Mucosa of descending colon (tissue), 3 donors: Measurements from ENCODE around the gene TTBK1. TPM values are rescaled to one million over a fixed set of nuclear protein-coding genes. Genes with fewer than 3 reads are reported as not detected.

ENCODE experiments used
- ATAC-seq: fragments of 200-7000 bp; cut with Tn5 transposase; one replicate; pipeline ENCODE4 v1.9.1; 2020; ENCODE audit warnings: mild to moderate bottlenecking, moderate library complexity
- DNase-seq, 3 donors: peaks; one replicate each; pipeline ENCODE4 v3.0.0-alpha.2; 2020
- H3K36me3 ChIP-seq: fragments of 200-600 bp; one replicate; pipeline ENCODE4 v1.8.0; 2021; ENCODE audit warnings: low read depth, mild to moderate bottlenecking
- H3K4me1 ChIP-seq: fragments of 200-600 bp; one replicate; pipeline ENCODE4 v1.8.0; 2021; ENCODE audit warnings: low read depth, mild to moderate bottlenecking
- H3K4me3 ChIP-seq: fragments of 200-600 bp; one replicate; pipeline ENCODE4 v1.8.0; 2021; ENCODE audit warnings: mild to moderate bottlenecking
- H3K9me3 ChIP-seq: fragments of 200-600 bp; one replicate; pipeline ENCODE4 v1.8.0; 2021; ENCODE audit warnings: mild to moderate bottlenecking
- intact Hi-C, 2 donors: fragments of 100-400 bp; cut with DNase I in 1 of 2; cut with micrococcal nuclease in 1 of 2; formaldehyde crosslinking; loops; one replicate each; pipeline versions ENCODE4 v1.11.0 to v1.11.1; 2022; cut with DNase I, micrococcal nuclease
- total RNA-seq, 3 donors: library from RNA; stranded (reverse); fragmentation: NEBNext Ultra II Directional in 2 of 3; extraction: Animal tissue kit (Norgen Biotek cat#: 25700) in 2 of 3; gene quantifications; one replicate each; pipeline versions ENCODE4 v1.2.1 to v1.2.4, GENCODE V29; 2021 to 2023
- TF ChIP-seq, protein P1 (sequence below): fragments of 200-600 bp; IDR thresholded peaks from one replicate; pipeline ENCODE4 v1.8.0; 2022; ENCODE audit warnings: antibody characterized with exemption, mild to moderate bottlenecking
- donor health status: DM: no; HTN: no; CAD: no; lungs with moderate emphysema.
- donor health status: DM: no; HTN: no; CAD: no.
- donor health status: DM: no; HTN: yes; CAD: no.

Gene TTBK1
- total RNA-seq, 3 donors from 2014 or later, result 0.24 to 0.95 (median 0.93) TPM

GRCh38 chr6:43256670-43257366 lies 13.5 kb downstream of the TTBK1 start:
- TF ChIP-seq, protein P1, sequence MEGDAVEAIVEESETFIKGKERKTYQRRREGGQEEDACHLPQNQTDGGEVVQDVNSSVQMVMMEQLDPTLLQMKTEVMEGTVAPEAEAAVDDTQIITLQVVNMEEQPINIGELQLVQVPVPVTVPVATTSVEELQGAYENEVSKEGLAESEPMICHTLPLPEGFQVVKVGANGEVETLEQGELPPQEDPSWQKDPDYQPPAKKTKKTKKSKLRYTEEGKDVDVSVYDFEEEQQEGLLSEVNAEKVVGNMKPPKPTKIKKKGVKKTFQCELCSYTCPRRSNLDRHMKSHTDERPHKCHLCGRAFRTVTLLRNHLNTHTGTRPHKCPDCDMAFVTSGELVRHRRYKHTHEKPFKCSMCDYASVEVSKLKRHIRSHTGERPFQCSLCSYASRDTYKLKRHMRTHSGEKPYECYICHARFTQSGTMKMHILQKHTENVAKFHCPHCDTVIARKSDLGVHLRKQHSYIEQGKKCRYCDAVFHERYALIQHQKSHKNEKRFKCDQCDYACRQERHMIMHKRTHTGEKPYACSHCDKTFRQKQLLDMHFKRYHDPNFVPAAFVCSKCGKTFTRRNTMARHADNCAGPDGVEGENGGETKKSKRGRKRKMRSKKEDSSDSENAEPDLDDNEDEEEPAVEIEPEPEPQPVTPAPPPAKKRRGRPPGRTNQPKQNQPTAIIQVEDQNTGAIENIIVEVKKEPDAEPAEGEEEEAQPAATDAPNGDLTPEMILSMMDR, result no peak
- Histone ChIP-seq H3K4me3 (no peak overlapping the region), H3K9me3 (no peaks in the 10 kb centered on the region), H3K4me1 (no peaks in the 10 kb centered on the region), H3K36me3 (no peaks in the 10 kb centered on the region)
- DNase-seq, result no peak
- intact Hi-C loops, result no loop called here
- ATAC-seq, result no peak

DNA sequence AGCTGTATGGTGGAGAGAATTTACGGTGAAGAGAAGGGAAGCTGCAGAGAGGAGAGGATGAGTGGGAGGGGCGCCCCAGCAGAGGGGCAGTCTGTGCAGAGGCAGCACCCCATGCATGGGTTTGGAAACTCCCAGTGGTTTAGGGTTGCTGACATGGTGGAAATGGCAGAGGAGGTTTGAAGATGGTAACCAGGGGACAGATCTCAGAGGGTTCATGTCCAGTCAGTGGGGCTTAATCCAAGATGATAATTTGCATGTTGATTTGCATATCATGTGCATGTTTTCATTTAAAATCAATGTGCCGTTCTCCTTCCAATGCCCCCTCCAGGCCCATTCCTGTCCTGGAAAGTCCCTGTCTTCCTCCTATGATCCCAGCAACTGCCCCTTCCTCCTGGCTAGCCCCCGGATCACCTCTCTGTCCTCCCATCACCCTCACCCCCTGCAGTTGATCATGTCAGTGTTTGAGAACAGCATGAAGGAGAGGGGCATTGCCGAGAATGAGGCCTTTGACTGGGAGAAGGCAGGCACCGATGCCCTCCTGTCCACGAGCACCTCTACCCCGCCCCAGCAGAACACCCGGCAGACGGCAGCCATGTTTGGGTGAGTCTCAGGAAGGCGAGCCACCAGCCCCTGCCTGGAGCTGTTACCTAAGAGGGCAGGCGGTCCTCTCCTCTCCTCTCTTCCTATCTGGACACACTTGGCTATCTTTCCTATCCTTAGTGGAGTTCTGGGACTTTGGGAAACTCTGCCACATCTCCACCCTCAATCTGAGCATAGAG lies 14.3 kb downstream of the TTBK1 start:
- intact Hi-C loops, result no loop called here
- TF ChIP-seq, protein P1, result no peak
- ATAC-seq, result no peak

GRCh38 chr6:43258180-43258579 lies 14.9 kb downstream of the TTBK1 start:
- no peak for ATAC-seq
- TF ChIP-seq, protein P1, result no peak
- no peaks in the 10 kb centered on the region for H3K4me1 ChIP-seq
- intact Hi-C loops, result no loop called here
- H3K9me3 ChIP-seq, result no peaks in the 10 kb centered on the region
- H3K4me3 ChIP-seq, result no peak overlapping the region
- H3K36me3 ChIP-seq, result no peaks in the 10 kb centered on the region
- no peak for DNase-seq

More for the DNA sequence above, 14.3 kb downstream of the TTBK1 start:
- DNase-seq, result no peak
- H3K4me1 ChIP-seq, result no peaks in the 10 kb centered on the region
- no peak overlapping the region for H3K4me3 ChIP-seq
- no peaks in the 10 kb centered on the region for H3K9me3 ChIP-seq
- no peaks in the 10 kb centered on the region for H3K36me3 ChIP-seq

DNA sequence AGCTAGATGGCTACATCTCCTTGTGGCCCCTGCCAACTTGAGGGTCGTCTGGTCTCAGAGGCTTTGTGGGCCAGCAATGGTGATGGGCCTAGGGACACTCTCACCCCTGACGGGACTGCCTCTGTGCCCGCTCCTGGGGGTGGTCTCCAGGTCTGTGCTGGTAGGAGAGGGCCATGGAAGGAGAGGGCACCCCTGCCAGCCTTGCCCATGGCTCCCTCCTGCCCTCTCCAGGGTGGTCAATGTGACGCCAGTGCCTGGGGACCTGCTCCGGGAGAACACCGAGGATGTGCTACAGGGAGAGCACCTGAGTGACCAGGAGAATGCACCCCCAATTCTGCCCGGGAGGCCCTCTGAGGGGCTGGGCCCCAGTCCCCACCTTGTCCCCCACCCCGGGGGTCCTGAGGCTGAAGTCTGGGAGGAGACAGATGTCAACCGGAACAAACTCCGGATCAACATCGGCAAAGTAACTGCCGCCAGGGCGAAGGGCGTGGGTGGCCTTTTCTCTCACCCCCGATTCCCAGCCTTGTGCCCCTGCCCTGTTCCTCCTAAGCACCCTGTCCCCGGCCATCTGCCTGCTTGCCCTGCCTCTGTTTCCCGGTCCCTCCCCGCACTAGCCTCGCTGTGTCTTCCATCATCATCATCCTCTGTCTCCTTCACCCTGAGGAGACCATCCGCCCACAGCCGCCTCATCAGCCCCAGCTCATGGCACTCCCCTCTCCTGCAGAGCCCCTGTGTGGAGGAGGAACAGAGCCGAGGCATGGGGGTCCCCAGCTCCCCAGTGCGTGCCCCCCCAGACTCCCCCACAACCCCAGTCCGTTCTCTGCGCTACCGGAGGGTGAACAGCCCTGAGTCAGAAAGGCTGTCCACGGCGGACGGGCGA lies 15.8 kb downstream of the TTBK1 start:
- TF ChIP-seq, protein P1, result no peak
- ATAC-seq (no peak), DNase-seq (no peak)
- no peaks in the 10 kb centered on the region for H3K9me3 ChIP-seq
- H3K4me1 ChIP-seq, result no peaks in the 10 kb centered on the region
- no peak overlapping the region for H3K4me3 ChIP-seq
- no peaks in the 10 kb centered on the region for H3K36me3 ChIP-seq
- intact Hi-C loops, result no loop called here

DNA sequence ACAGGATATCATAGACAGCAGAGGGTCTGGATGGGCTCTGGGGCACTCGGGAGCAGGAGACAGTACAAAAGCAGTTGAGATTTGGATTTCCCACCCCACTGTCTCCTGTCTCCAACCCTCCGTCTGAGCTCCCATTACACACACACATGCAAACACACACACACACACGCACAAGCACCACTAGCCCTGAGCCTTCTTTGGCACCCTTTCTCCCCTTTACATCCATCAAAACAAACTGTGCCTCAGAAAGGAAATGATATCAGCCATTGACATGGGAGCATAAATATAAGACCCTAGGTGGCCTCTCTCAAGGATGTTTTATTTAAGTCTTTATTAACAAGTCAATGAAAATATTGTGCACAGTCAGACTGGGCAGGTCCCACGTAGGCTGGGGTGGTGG lies 17.5 kb downstream of the TTBK1 start:
- intact Hi-C loops, result loop anchor here (5.0 to 10.0 kb wide), 2 partner anchors 74 to 77 kb away; no protein-coding TSS in a partner anchor
- TF ChIP-seq, protein P1, result no peak
- no peaks in the 10 kb centered on the region for H3K9me3 ChIP-seq
- no peak overlapping the region for H3K4me3 ChIP-seq
- no peaks in the 10 kb centered on the region for H3K4me1 ChIP-seq
- no peaks in the 10 kb centered on the region for H3K36me3 ChIP-seq
- no peak for DNase-seq
- ATAC-seq, result no peak
